Inferior parietal cortex (tissue), 1 donor: Measurements from ENCODE around the gene LRFN3.
"Not testable (repeated sequence)": the region's sequence is repeated elsewhere in the genome, so short reads cannot be mapped to it uniquely, and the experiment has no call there.

ENCODE experiments used
- DNase-seq: peaks from one replicate; pipeline ENCODE4 v3.0.0-alpha.2; 2016; ENCODE audit errors: extremely low spot score

The LRFN3 gene, protein sequence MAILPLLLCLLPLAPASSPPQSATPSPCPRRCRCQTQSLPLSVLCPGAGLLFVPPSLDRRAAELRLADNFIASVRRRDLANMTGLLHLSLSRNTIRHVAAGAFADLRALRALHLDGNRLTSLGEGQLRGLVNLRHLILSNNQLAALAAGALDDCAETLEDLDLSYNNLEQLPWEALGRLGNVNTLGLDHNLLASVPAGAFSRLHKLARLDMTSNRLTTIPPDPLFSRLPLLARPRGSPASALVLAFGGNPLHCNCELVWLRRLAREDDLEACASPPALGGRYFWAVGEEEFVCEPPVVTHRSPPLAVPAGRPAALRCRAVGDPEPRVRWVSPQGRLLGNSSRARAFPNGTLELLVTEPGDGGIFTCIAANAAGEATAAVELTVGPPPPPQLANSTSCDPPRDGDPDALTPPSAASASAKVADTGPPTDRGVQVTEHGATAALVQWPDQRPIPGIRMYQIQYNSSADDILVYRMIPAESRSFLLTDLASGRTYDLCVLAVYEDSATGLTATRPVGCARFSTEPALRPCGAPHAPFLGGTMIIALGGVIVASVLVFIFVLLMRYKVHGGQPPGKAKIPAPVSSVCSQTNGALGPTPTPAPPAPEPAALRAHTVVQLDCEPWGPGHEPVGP

DNA sequence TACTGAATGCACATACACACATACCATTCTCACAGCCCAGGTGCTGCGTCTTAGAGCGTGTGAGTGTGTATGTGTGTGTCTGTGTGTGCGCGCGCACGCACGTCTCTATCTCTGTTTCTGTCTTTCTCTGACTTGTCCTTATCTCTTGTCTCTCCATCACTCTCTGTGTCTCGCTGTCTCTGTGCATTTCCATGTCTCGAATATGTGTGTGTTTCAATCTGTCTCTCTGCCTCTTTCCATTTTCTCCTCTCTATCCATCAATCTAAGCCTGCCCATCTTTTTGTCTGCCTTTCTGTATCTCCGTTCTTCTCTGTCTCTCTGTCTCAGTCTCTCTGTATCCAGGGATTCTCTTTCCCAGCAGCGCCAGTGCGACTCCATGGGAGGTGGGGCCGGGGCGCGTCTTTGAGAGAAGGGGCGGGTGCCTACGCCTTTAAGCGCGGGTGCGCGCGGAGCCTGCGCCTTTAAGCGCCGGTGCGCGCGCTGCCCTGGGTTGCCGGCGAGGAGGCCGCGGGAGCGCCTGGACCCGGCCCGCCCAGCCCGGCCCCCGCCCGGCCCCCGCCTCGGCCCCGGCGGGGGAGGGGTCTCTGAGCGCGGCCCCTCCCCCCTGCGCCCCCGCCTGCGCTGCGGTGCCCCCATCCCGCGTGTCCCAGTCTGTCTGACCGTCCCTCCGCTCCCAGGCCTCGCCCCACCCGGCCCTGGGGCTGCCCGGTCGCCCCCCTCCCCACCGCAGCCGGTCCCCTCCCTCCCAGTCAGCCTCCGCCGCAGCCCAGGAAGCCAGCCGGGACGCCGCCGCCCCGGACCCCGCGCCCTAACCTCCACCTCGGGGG is at the start of gene LRFN3:
Gene LRFN3 (plus strand): TSS at position 464 of the 827 bp plus-strand sequence. CDS start 3,052 bp downstream, outside the sequence.
- peak; percentile 74 for DNase-seq

DNA sequence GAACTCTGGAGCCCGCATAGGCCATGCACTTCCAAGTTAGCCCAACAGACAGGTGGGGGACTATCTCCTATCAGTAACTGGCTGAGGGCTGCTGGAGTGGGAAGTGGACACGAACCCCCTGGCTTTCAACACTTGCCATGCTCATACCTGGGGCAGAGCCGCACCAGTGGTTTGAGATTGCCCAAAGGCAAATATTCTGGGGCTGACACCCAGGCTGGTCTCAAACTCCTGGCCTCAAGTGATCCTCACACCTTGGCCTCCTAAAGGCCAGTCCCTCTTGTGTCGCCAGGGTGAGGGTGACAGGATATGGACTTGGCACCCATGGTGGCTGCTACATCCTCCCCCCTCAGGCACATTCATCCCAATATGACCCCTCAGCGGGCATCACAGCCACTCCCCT is 49.0 kb upstream of the LRFN3 start:
- DNase-seq, result no peak

DNA sequence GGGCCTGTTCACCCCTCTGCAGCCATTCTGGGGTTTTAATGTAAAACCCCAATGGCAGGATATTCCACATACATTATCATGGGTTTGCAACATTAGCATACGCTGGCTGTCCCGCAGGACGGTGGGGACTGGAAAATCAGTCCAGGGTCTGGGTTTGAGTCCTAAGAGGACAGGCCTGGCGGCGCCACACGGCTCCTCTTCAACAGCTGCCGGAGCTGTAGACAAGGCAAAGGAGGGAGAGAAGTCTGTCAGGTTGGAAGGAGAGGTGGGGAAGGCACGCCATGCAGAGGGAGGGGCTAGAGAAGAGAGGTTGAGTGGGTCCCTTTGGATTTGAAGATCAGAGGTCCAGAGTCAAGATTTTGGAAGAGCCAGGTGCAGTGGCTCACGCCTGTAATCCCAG is 47.8 kb upstream of the LRFN3 start:
- no peak for DNase-seq

DNA sequence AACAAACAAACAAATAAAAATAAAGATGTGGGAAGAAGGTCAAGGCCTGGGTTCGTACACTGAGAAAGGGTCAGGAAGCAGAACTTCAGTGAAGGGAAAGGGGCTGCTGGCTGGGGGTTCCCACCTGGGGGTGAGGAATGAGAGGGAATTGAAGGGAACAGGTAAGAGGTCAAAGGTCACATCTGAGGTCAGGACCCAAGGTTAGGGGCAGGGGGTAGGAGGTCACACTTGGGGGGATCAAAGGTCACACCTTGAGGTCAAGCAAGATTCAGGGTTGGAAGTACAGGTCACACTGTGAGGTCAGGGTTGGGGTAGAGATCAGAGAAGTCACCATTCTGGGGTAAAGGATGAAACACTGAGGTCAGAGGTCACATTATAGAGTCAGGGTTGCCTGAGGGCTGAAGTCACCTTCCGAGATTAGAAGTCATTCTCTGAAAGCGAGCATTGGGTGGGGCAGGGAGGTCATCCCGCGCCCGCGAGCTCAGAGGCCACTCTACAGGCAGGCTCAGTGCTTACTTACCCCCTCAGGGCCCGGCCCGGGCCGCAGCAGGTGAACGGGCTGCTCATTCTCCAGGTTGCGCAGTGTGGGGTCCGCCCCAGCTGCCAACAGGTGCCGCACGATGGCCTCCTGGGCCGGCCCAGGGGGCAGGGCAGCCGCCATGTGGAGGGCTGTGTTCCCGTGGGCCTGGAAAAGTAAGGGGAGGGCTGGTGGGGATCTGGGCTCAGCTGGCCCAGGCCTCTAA is 46.6 kb upstream of the LRFN3 start:
- DNase-seq, result no peak

DNA sequence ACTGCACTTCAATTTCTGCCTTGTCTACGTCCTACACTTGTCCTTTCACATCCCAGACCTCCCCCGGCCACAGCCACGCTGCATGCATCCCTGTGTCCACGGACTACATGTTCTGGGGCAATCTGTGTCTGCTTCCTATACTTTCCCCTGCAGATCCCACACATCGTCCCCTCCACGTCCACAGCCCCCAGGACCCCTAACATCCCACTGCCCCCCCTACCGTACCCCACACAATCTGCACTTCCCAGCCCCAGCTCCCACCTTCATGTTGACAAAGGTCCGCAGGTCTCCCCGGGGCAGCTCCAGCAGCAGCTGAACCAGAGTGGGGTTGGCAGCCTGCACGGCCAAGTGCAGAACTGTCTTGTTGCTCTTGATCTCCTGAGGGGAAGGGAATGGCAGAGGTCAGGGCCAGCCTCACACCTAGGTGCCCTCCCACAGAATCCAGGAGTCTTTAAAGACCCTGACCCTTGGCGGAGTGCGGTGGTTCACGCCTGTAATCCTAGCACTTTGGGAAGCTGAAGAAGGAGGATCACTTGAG is 46.0 kb upstream of the LRFN3 start:
- DNase-seq, result no peak

GRCh38 chr19:35891819-35892218 is 44.4 kb upstream of the LRFN3 start:
- DNase-seq, result not testable (repeated sequence)

- no peak for DNase-seq
Observed at GRCh38 chr19:35894342-35894741, 41.8 kb upstream of the LRFN3 start.

DNA sequence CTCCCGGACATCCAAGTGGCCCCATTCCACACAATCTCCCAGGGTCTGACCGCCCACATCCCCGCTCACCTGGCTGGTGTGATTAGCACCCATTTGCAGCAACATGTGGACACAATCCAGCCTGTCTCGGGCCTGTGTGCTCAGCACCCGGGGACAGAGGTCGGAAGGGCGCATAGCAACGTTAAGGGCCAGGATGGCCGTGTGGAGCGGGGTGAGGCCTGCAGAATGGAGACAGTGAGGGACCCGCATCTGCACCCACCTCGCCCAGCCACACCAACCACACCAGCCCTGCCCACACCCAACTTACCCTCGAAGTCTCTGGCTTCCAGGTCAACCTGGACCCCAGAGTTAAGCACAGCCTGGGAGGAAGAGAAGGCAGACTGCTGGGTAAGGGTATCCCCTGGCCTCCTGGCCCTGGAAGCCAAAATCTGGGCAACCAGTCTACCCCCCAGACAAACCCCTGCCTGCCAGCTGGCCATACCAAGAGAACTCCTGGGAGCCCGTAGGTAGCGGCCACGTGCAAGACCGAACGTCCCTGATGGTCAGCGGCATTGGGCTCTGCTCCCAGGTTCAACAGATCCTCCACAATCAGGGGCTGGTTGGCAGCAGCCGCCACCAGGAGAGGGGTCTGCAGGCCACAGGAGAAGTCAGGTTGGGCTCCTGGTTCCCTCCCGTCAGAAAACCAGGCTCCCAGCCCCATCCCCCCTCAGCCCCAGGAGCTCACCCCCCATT is 40.1 kb upstream of the LRFN3 start:
- DNase-seq, result no peak

DNA sequence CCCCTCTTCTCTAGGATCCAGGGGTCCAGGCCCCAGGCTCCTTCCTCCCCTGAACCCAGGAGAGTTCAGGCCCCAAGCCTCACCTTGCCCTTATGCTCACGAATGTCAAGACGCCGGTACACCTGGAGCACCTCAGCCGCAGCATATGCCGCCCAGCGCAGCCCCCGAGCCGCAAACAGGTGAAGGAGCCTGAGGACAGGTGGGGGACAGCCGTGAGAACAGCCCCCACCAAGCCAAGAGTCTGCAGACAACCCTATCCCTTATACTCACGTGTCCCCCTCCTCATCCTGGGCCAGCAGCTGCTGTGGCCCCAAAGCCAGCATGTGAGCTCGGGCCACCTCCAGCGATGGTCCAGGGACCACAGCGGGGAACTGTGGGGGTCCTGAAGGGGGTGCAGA is 39.5 kb upstream of the LRFN3 start:
- no peak for DNase-seq

GRCh38 chr19:35897706-35898451 is 38.3 kb upstream of the LRFN3 start:
- DNase-seq, result no peak

- DNase-seq, result no peak
Observed at GRCh38 chr19:35898499-35898809, 37.7 kb upstream of the LRFN3 start.

DNA sequence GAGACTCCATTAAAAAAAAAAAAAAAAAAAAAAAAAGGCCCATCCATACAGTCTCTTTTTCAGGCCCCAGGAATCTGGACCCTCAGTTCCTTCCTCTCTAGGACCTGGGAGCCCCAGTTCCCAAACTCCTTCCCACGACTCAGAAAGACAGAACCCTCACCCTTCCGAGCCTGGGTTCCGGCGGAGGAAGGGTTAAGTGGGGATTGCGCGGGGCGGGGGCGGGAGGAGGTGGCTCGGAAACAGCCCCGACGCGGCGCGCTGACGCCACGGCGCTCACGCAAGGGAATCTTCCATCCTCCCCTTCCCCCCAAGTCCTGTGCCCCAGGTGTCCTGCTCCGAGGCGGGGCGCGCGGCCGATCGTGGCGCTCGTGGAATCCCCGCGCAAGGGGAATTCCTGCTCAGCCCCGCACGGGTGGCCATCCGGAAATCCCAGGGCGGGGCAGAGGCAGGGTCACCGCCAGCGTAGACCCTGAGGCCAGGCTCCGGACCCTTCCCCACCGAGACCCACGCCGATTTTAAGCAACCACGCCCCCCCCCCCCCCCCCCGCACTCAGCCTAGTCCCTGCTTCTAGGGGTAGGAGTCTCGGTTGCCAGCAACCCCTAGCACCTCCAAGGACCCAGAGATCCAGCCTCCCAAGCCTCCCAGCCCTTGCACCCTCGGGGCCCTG is 36.5 kb upstream of the LRFN3 start:
- DNase-seq, result peak; percentile 68

- no peak for DNase-seq
Observed at GRCh38 chr19:35901055-35901644, 35.0 kb upstream of the LRFN3 start.

DNA sequence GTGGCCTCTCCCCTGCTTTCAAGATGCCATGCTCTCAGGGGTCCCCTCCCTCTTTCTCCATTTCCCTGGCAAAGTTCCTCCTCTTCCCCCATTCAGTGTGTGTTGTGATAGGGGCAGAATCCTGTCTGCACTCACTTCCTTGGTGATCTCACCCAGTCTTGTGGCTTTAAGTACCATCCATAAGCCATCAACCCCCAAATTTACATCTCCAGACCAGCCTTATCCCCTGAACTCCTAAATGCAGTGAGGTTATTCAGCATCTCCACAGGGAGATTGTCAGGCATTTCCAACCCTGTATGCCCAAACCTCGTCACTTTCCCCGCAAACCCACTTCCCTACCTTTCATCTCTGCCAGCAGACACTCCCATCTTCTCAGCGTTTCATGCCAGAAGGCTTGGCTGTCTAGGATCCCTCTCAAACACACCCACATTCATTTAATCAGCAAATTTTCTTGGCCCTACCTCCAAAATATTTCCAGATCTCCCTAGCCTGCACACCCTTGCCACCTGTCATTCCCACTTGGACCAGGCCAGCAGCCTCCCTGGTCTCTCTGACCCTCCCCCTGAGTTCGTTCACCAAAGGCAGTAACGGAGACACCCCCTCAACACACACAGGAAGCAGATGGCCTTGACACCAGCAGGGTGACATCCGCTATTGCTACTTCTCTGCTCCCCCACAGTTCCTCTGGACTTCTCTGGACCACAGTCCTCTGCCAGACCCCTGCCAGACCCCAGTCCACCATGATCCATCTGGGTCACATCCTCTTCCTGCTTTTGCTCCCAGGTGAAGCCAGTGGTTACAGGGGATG is 34.1 kb upstream of the LRFN3 start, which contains the start of gene HCST:
Gene HCST (plus strand): TSS at position 676 of the 808 bp plus-strand sequence. CDS start 65 bp downstream, at position 741.
- DNase-seq, result no peak

- no peak for DNase-seq
Observed at GRCh38 chr19:35902870-35903475, 33.2 kb upstream of the LRFN3 start.

GRCh38 chr19:35903550-35904179 is 32.5 kb upstream of the LRFN3 start:
- peak; percentile 23 for DNase-seq

GRCh38 chr19:35904311-35905068 is 31.7 kb upstream of the LRFN3 start:
- no peak for DNase-seq
